Hematopoietic multipotent progenitor cell (in vitro differentiated cells): ENCODE results near the gene CTU2. TPM values are rescaled to one million over a fixed set of nuclear protein-coding genes. Genes with fewer than 3 reads are reported as not detected.

Source experiments
- DNase-seq, 3 donors: peaks; one replicate each; pipeline ENCODE4 v3.0.0-alpha.2; 2011 to 2015; ENCODE audit warnings: low read depth in 2 of 3, low spot score in 2 of 3
- total RNA-seq: library from RNA; depleted of rRNA; stranded (reverse); fragments of >200 nt; gene quantifications from one replicate; pipeline ENCODE4 v1.2.3, GENCODE V29; 2012

Gene CTU2
- total RNA-seq, 1 donor: 7.5 TPM

DNA sequence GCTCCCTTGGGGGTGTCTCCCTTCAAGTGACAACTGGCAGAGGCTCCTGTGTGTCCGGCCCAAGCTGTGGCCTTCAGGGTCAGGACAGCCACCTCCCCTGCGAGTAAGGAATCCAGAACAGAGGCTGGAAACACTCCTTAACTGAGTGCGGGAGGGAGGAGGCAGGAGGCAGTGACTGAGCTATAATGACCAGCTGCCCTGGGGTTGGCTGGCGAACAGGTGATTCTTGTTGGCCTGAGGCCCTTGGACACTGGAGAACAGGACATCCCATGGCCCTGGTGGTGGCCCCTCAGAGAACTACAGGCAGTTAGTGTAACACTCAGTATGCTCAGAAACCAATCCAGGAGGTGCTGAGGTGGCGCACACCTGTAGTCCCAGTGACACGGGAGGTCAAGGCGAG, 10.6 kb upstream of the CTU2 start:
- no peak for DNase-seq

DNA sequence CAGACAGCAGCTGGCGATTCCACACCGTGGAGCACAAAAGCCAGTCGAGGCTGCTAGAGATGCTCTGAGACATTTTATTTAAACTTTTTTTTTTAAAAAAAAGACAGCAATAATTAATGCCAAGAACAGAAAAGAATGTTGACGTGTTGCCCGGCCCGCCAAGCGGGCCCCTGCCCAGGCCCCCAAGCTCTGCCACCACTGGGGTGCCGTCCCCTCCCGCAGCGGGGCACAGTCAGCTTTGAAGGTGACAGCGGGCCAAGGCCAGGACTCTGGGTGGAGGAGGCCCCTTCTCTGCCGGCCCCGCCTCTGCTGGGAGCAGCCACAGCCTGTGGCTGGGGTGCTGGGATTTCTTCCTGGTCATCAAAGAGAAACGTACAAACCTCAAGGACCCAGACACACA, 9.9 kb upstream of the CTU2 start:
- no peak for DNase-seq

DNA sequence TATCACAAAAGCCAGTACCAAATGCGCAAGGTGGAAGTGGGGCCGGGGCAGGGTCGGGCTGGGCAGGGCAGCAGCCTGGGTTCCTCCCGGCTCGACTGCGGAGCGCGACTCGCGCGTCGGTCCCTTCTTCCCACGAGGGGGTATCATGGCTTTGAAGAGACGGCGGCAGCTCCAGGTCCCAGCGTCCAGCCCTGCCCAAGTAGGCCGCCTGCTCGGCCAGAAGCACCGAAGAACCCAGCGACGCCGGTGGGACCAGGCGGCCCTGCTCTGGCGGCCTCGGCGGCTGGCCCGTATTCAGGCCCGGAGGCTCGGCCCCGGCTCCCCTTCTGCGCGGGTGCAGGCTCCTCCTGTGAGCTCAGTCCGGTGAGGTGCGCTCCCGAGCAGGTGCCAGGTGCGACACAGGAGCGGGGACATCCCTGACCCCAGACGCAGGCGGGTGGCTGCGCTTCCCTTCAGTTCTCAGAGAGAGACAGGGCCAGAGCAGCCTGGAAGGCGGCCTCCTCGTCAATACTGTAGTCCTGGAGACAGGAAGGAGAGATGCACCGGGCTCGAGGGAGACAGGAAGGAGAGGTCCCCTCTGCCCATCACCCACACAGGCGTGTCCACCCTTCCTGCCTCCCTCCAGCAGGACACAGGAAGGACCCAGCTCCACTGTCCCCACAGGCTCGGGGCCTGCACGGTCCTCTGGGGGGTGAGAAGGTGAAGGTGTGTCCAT, 9.0 kb upstream of the CTU2 start:
- DNase-seq: no peak

DNA sequence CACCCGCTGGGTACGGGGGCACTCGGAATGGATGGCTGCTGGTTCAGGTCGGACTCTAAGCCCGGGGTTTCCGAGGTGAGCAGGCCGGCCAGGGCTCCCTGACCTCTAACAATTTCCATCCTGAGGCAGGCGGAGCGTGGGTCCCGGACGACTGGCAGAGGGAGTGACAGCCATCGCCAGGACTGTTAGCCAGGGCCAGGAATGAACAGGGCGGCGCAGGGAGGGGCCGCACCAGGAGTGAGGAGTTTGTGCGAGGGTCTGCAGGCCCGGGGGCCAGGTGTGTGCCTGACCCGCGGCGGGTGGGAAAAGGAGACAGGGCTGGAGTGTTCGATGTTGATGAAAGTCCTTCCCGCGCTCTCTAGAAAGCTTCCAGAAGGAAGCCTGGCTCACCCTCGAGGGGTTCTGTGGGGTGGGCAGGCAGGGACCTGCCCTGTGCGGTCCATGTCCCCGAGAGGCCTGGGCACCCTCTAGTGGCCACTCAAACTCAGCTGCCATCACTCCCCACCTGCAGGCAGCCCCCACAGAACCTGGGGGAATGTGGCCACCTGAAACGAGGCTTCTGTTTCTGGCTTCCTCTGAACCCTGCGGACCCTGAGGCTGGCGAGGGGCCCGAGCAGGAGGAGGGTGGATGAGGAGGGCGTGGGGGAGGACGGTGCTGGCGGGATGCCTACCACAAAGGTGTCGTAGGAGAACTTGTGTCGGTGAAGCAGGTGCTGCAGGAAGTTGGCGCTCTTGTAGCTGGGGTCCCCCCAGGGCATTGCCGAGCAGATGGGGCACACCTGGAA, 8.3 kb upstream of the CTU2 start:
- no peak for DNase-seq

DNA sequence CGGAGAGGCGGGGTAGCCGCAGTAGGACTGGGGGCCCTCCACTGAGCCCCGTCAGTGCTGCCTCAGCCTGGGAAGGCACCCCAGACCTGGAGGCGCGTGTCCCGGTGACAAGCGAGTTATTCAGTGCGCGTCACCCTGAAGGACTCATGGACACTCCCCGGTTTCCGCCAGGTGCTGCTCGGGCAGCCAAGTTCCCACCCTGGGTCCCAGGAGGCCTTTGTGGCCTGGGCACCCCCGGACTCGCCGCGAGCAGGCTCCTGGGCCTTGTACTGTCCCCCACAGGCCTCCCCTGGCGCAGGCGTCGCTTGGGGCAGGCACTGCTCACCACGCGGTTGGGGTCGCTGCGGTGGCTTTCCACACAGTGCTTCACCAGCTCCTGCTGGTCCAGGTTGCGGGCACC, 7.7 kb upstream of the CTU2 start:
- no peak for DNase-seq

DNA sequence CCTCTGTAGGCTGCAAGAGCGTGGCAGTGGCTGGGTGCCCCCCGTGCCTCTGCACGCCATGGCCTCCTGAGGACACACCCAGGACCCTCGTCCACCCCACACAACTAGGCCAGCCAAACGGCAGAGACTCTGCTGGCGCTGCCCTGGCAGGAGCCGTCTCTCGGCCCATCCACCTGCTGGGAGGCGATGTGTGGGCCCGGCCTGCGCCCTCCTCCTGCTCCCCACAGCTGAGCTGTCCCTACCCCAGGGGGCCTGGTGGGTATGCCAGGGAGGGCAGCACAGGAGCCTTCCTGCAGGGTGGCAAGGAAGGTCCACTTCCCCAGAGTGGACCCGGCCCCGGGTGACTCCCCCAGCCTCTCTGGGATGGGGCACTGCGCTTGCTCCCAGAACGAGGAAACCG, 7.1 kb upstream of the CTU2 start:
- DNase-seq: no peak

DNA sequence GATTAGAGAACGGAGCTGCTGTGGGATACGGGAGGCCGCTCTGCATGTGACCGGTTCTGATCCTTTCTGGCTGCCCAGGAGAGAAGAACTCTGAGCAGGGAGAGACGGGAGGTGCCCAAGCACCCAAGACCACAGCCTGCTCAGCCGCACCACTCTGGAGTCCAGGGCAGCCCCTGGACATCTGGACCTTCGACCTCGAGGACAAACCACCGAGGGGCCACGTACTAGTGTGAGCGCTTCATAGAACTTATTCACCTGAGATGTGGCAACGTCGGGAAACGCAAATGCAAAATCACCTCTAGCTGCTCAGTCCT, 6.0 kb upstream of the CTU2 start:
- DNase-seq: no peak

DNA sequence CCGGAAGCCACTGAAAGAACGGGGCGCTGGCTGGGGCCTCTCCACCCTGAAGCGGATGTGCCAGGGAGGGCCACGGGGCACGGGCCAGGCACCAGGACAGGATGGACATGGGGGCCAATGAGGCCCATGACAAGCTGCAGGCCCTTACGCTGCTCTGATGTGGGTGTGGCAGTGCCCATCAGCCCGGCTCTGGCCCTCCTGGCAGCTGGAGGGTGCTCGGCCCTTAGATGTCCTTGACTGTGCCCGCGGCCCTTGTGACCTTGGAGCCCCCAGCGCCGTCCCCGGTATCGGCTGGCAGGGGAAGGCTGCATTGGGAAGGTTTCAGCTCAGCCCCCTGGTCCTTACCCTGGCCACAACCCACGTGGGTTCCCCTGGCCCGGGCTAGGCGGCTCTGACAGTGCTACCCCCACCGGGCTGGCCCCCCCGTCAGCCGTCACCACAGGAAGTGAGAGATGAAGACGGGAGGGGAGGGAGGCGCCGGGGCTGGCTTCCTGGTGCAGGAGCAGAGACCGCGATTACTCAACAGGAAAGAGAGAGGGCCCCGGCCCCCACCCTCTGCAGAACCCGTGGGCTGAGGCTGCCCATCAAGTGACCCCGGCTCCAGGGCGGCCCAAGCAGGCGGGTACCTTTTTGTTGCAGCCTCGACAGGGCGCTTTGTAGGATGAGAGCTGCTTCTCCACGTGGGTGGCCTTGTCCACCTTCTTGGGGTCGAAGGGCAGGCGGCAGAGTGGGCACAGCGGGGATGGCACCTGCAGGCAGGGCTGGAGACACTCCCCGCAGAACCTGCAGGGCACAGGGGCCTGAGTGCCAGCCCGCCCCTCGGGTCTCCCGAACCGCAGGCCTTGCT, 5.4 kb upstream of the CTU2 start:
- peak; percentile 75 to 98 (median 98) for DNase-seq

DNA sequence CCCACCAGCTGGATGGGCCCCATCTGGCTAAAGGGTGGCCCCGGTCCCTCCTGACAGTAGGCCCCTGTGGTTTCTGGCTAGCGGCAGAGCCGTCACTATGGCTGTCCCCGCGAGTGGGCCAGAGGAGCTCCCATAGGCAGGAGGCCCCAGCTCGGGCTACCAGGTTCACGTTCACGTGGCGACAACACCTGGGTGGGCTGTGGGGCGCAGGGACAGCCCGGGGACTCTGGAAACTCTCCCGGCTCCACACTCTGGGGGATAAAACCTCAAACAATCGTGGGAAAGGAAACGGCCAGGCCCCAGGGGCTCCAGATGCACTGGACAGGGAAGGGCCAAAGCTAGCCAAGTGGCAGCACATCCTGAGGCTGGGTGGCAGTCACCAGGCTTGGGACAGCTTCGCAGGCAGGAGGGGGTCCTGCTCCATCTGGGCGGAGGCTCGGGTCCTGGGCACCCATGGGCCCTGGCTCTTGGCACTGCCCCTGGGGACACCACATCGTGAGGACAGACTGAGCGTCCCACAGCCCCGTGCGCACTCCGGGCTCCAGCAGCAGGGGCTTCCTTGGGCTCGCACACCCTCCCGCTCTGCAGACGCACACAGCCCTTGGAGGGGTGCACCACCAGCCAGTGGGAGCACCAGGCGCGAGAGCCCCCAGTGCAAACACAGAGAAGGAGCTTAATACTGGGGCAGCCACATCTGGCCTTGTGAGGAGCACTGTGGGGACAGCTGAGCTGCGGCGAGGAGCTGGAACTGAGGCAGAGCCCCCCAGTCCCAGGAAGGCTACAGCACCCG, 4.5 kb upstream of the CTU2 start:
- DNase-seq: no peak

DNA sequence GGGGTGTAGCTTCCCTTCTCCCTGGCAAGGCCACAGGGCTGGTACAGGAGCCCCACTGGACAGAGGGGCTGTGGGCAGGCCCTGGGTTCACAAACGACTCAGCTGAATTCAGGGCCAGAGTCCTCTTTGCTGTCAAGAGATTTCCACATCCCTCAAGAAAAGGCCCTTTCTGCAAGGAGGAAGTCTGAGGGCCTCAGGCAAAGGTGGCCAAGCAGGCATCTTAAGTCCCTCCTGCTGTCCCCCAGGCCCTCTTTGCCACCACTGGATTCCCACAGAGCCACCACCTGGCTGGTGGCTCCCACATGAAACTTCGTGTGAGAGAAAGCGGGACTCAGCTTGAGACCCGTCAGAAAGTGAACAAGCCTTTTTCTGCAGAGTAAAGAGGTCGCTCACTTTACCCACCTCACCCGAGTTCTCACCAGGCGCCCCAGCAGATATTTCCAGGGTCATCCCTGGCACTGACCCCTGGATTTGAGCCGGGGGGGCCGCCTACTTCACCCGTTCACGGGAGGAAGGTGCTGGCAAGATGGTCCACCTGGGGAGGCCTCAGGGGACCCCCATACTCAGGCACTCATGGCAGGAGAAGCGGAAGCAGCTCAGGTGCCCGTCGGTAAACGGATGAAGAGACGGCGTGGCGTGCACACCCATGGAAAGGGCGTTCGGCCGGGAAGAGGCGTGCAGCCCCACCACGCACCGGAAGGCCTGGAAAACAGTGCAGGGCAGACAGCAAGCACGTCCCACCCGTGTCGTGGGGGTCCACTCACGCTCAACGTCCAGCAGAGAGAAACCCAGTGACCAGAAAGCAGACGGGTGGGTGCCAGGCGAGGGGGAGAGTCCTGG, 3.7 kb upstream of the CTU2 start:
- DNase-seq: no peak

DNA sequence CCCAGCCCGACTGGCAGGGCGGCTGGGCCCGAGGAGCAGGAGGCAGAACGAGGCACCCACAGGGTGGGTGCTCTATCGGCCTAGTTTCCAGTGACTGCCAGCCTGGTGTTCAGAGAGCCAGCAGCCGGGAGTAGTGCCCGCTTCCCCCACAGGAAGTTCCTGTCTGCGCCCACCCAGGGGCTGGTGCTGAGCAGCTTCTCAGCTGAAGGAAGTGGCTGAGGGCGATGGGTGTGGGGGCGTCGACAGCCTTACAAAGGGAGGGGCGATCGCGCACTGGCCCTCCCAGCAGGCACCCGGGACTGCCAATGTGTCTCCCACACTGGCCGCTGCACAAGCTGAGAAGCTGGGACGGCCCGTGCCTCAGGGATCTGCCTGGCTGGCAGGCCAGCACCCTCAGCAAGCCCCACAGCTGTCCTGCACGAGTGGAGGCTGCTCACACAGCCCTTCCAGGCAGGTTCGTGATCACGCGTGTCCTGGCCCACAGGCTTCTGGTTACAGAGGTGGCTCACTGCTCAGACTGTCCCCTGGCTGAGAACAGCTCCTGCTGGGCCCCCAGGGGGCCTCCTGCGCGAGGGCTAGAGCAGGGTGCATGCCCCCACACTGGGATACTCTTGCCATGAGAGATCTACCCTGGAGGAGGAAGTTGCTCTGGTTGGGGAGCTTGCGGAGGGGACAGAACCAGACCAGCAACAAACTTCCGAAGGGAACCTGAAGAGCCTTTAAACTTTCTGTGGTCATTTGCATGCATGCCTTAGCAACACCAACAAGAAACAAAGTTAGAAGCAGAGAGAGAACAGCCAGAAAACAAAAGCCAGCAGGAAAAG, 2.6 kb upstream of the CTU2 start:
- DNase-seq: peak in 2 of 3 donors; percentile 73 to 75

DNA sequence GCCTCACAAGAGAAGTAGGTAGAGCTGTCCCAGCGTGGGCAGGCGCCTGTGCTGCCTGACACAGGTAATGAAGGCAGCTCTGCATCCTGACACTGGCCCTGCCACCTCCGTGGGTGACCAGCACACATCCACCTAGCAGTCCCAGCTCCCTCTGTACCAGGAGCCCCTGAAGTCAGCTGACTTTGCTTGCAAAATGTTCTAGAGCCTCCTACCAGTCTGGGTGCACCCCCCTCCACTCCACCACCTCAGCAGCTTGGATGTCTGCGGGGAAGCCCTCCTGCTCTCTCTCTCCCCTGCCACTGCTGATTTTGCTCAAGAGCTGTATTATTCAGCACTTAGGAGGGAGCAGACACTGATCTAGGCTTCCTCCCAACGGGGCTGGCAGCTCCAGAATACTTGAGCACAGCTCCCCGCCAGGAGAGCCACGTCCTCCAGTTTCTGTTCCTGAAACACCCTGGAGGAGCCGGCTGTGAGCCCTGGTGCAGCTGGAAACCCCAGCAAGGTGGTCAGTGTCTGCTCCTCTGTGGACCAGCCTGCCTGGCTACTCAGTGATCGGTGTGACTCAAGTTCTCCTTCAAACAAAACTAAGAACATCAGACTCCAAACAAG, 1.1 kb upstream of the CTU2 start:
- DNase-seq: no peak

DNA sequence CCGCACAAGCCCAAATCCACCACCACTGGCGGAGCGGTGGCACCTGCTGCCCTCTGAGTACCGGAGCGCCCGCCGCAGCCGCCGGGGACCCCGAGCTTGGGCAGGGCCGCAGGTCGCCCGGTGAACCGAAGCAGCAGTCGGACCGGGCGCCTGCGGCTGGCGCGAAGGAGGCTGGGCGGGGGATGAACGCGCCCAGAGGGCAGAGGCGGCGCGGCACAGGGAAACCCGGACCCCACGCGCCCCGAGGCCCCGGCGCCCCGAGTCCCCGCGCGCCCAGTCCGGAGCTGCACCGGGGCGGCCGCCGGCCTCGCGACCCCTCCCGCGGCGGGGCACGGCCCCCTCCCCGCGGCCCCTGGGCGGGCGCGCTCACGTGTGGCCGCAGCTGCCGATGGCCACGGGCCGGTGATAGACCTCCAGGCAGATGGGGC, 488 bp upstream of the CTU2 start:
- DNase-seq: no peak

DNA sequence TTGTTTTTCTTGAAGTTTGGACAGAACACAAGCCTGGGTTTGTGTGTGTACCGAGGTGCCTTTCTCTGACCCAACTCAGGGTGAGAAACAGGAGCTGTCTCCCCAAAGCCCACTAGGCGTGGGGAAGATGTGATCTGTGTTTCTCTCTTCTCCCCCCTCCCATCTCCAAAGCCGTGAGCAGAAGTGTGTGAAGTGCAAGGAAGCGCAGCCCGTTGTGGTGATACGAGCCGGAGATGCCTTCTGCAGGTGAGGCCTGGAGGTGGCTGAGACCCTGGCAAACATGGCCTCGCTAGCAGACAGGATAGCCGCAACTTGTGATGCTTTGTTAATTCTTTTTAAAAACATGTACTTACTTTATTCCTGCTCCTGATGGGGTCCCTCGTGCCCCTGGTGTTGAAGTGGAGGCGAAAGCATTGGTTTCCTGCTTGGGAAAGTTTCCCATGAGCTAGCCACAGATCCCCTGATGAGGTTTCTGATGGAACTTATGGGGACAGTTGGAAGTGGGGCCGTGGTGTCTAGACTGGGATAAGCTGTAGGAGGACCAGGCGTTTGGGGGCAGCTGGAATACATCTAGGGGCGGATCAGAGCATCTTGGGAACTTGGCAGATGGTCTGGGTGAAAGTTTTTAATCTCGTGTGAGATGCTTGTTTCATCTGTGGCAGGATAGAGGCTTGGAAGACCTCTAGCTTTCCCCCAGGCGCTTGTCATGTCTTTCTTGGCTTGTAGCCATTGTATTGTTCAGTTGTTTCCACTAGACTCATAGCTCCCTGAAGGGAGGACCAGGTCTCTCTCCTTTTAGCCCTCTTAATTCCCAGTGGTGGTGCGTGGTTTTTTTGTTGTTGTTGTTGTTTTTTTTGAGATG, 893 bp downstream of the CTU2 start:
- no peak for DNase-seq

DNA sequence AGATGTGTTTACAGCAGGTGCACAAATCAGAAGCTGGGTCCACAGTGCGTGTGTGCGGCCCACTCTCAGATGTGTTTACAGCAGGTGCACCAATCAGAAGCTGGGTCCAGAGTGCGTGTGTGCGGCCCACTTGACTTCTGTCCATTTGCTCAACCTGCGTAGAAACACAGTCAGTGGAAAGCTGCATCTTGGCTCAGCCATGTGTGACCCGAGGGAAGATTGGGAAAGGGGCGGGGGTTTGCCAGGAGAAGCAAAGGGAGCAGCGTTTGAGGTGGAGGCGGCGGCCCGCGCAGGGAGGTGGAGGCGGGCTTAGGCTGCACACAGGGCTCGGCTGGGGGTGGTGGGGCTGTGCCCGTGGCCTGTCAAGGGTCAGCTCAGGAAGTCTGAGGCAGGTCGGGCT, 4.3 kb downstream of the CTU2 start:
- DNase-seq: no peak

DNA sequence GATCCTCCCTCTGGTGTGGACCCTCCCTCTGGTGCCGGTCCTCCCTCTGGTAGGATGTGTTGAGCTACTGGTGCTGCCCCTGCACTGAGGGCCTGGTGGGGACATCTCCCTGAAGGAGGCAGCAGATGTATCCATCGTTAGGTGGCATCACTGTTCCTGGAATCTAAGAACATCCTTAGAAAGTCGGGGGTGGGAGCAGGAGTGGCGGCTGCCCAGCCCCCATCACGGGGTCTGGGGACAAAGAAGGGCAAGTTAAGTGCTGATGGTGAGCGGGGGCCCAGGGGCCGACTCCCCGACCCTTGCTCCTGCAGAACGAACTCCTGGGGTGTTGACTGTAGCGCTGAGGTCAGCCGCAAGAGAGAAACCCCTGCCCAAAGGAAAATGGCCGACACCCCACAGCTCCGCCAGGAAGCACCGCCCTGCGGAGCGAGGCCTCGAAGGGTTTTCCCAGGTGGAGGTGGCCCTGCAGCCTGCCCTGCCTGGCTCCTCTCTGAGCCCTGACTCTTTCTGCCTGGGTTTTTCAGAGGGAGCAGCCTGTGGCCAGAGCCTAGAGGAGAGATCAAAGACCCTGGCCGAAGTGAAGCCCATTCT, 5.5 kb downstream of the CTU2 start:
- no peak for DNase-seq

DNA sequence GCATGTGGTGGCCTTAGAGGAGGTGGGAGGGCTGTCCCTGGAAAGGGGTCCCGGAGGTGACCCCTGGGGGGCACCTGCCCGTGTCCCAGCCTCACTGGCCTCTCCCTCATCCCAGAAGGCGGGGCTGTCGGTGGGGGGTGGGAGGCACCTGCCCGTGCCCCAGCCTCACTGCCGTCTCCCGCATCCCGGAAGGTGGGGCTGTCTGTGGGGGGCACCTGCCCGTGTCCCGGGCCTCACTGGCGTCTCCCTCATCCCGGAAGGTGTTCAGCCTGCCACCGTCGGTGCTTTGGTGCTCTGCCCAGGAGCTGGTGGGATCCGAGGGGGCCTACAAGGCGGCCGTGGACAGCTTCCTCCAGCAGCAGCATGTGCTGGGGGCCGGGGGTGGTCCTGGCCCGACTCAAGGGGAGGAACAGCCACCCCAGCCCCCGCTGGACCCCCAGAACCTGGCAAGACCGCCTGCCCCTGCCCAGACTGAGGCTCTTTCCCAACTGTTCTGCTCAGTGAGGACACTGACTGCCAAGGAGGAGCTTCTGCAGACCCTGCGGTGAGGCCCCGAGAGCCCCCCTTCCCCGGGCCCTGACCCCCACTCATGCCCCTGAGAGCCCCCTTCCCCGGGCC, 6.2 kb downstream of the CTU2 start:
- no peak for DNase-seq
